ENCODE results near the gene PSKH1.

PSKH1 gene

GRCh38 chr16:67976205-67976604 lies 83.2 kb downstream of the PSKH1 start:
- no peak overlapping the region for H3K27ac ChIP-seq (replicated peaks)
- H3K4me3 ChIP-seq (replicated peaks; ENCODE audit: insufficient read depth, low read length) = no peak overlapping the region
- TF ChIP-seq POLR2AphosphoS5 (IDR thresholded peaks at IDR 0.05; ENCODE audit: low read depth) = no peak
- TF ChIP-seq, protein P1, sequence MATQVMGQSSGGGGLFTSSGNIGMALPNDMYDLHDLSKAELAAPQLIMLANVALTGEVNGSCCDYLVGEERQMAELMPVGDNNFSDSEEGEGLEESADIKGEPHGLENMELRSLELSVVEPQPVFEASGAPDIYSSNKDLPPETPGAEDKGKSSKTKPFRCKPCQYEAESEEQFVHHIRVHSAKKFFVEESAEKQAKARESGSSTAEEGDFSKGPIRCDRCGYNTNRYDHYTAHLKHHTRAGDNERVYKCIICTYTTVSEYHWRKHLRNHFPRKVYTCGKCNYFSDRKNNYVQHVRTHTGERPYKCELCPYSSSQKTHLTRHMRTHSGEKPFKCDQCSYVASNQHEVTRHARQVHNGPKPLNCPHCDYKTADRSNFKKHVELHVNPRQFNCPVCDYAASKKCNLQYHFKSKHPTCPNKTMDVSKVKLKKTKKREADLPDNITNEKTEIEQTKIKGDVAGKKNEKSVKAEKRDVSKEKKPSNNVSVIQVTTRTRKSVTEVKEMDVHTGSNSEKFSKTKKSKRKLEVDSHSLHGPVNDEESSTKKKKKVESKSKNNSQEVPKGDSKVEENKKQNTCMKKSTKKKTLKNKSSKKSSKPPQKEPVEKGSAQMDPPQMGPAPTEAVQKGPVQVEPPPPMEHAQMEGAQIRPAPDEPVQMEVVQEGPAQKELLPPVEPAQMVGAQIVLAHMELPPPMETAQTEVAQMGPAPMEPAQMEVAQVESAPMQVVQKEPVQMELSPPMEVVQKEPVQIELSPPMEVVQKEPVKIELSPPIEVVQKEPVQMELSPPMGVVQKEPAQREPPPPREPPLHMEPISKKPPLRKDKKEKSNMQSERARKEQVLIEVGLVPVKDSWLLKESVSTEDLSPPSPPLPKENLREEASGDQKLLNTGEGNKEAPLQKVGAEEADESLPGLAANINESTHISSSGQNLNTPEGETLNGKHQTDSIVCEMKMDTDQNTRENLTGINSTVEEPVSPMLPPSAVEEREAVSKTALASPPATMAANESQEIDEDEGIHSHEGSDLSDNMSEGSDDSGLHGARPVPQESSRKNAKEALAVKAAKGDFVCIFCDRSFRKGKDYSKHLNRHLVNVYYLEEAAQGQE (IDR thresholded peaks at IDR 0.05; ENCODE audit: insufficient replicate concordance, low read depth) = no peak
- no peak for TF ChIP-seq GABPA (IDR thresholded peaks at IDR 0.05; ENCODE audit: low read depth)
- no peak for TF ChIP-seq CTCF (IDR thresholded peaks at IDR 0.05; ENCODE audit: insufficient read depth, low read length)
- TF ChIP-seq SPI1 (IDR thresholded peaks at IDR 0.05; ENCODE audit: borderline replicate concordance, low read depth) = no peak

DNA sequence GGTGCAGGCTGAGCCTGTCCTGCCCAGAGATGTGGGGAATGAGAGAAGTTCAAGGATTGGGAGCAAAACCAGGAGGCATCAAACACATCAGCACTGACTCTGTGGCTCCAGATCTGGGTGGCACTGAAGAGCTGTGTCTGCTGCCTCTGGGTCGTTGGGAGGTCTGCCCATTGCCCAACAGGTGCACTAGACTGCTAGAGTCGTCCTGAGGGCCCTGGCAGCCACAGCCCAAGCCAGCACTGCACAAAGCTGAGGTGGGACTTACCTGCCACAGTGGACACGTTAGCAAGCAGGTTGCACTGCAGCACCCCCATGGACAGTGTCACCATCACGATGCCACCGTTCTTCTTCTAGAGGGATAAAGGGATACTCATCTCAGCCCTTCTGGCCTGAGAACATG lies 84.0 kb downstream of the PSKH1 start:
- H3K27me3 ChIP-seq (ENCODE audit: insufficient read depth, poor library complexity, severe bottlenecking) = no peaks in the 10 kb centered on the region
- DNase-seq (ENCODE audit: low read depth in 1 of 2, low spot score in 1 of 2) = no peak

More at GRCh38 chr16:67976205-67976604, 83.2 kb downstream of the PSKH1 start:
- H3K27me3 ChIP-seq (ENCODE audit: insufficient read depth, poor library complexity, severe bottlenecking) = no peaks in the 10 kb centered on the region
- DNase-seq (ENCODE audit: low read depth in 1 of 2, low spot score in 1 of 2) = no peak

DNA sequence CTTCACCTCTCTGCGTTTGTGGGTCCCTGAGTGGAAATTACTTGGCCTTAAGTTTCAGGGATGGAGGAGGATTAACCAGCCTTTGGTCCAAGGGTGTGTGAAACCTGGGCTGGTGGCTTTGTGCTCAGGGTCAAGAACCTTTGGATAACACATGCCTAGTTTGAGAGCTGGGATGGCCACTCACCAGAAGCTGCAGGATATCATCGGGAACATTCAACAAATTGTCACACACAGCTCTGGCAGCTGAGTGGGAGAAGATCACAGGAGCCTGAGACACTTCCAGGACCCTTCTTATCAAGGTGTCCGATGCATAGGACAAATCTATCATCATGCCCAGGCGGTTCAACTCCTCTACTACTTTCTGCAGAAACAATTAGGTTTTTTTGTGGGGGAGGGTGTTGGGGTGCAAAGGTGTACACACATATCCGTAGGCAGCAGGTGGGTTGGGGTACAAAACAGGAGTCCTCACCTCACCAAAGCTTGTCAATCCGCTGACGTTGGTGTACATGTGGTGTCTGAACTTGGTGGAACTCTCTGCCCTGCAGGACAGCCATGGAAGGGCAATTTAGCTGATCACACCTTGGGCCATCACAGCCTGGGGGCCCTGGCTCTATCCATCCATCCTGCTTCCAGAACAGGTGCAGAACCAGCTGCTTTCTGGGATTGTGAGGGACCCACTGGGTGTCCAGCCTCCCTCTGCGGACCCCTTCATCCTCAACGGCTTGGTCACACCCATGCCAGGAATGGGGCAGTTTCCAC lies 84.6 kb downstream of the PSKH1 start:
- DNase-seq (ENCODE audit: low read depth in 1 of 2, low spot score in 1 of 2) = no peak
- no peak for TF ChIP-seq CTCF (IDR thresholded peaks at IDR 0.05; ENCODE audit: insufficient read depth, low read length)
- no peak for TF ChIP-seq GABPA (IDR thresholded peaks at IDR 0.05; ENCODE audit: low read depth)
- TF ChIP-seq POLR2AphosphoS5 (IDR thresholded peaks at IDR 0.05; ENCODE audit: low read depth) = no peak
- TF ChIP-seq SPI1 (IDR thresholded peaks at IDR 0.05; ENCODE audit: borderline replicate concordance, low read depth) = no peak
- TF ChIP-seq, protein P1 (IDR thresholded peaks at IDR 0.05; ENCODE audit: insufficient replicate concordance, low read depth) = no peak
- no peak overlapping the region for H3K27ac ChIP-seq (replicated peaks)
- H3K4me3 ChIP-seq (replicated peaks; ENCODE audit: insufficient read depth, low read length) = no peak overlapping the region
- no peaks in the 10 kb centered on the region for H3K27me3 ChIP-seq (ENCODE audit: insufficient read depth, poor library complexity, severe bottlenecking)

More for the DNA sequence above, 84.0 kb downstream of the PSKH1 start:
- TF ChIP-seq SPI1 (IDR thresholded peaks at IDR 0.05; ENCODE audit: borderline replicate concordance, low read depth) (no peak), CTCF (IDR thresholded peaks at IDR 0.05; ENCODE audit: insufficient read depth, low read length) (no peak), GABPA (IDR thresholded peaks at IDR 0.05; ENCODE audit: low read depth) (no peak), POLR2AphosphoS5 (IDR thresholded peaks at IDR 0.05; ENCODE audit: low read depth) (no peak)
- TF ChIP-seq, protein P1 (IDR thresholded peaks at IDR 0.05; ENCODE audit: insufficient replicate concordance, low read depth) = no peak
- H3K27ac ChIP-seq (replicated peaks) = no peak overlapping the region
- H3K4me3 ChIP-seq (replicated peaks; ENCODE audit: insufficient read depth, low read length) = no peak overlapping the region

Data from HL-60 (cell line).